Suprapubic skin (tissue), 3 donors: ENCODE results near the gene CCDC167.

Experiments
- POLR2A ChIP-seq, 2 donors: fragments of 450-650 bp; IDR thresholded peaks; one replicate each; pipeline ENCODE4 v1.6.1; 2017; ENCODE audit warnings: antibody characterized with exemption in 2 of 2, mild to moderate bottlenecking in 2 of 2, moderate library complexity in 2 of 2
- TF ChIP-seq, protein P1 (sequence below), 2 donors: fragments of 200-600 bp in 1 of 2; fragments of 450-650 bp in 1 of 2; sonication (generic) in 1 of 2; IDR thresholded peaks; one replicate each; pipeline ENCODE4 v1.5.1; 2016 to 2019; ENCODE audit warnings: antibody characterized with exemption in 2 of 2, mild to moderate bottlenecking in 1 of 2, moderate library complexity in 1 of 2

DNA sequence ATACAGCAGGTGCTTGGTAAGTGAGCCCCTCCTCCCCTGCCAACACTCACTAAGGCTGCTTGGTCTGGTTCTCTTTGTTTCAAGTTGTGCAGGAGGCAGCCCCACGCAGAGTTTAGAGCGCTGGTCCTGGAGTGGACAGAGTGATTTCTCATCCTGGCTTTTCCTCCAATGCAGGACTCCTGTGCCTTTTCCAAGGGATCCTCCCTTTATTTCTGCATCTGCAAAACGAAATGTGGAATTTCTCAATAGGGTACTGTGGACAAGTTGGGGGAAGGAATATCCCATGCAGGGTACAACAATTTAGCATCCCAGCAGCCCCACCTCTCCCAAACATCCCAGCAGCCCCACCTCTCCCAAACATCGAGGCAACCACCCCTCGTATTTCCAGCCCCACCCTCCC lies 30.6 kb upstream of the CCDC167 start:
- TF ChIP-seq, protein P1, sequence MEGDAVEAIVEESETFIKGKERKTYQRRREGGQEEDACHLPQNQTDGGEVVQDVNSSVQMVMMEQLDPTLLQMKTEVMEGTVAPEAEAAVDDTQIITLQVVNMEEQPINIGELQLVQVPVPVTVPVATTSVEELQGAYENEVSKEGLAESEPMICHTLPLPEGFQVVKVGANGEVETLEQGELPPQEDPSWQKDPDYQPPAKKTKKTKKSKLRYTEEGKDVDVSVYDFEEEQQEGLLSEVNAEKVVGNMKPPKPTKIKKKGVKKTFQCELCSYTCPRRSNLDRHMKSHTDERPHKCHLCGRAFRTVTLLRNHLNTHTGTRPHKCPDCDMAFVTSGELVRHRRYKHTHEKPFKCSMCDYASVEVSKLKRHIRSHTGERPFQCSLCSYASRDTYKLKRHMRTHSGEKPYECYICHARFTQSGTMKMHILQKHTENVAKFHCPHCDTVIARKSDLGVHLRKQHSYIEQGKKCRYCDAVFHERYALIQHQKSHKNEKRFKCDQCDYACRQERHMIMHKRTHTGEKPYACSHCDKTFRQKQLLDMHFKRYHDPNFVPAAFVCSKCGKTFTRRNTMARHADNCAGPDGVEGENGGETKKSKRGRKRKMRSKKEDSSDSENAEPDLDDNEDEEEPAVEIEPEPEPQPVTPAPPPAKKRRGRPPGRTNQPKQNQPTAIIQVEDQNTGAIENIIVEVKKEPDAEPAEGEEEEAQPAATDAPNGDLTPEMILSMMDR (IDR thresholded peaks at IDR 0.05): no peak
- no peak for TF ChIP-seq POLR2A (IDR thresholded peaks at IDR 0.05)
